Stimulated activated CD8-positive, alpha-beta memory T cell treated with anti-CD3 and anti-CD28 coated beads, Interleukin-7, amount 100 ng/mL, for 24 hours (primary cell): ENCODE results near the gene CHD1L.
"Not testable (repeated sequence)": the region's sequence is repeated elsewhere in the genome, so short reads cannot be mapped to it uniquely, and the experiment has no call there.

Experiments used
- DNase-seq: peaks from one replicate; pipeline ENCODE4 v3.0.0-alpha.2; 2020; ENCODE audit warnings: low read depth

The CHD1L gene

DNA sequence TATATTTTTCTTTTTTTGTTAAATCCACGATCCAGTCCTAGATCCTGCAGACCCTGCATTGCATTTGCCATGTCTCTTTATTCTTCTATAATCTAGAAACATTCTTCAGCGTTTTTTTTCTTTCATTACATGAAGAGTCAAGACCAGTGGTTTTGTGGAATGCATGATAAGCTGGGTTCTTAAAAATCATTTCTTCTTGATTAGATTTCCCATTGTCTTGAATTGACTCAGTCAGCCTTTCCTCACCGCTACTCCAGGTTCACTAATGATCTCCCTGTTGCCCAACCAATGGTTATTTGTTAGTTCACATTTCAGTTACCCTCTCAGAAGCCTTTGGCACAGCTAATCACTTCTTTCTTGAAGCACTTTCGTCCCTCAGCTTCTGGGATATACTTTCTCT lies 25.2 kb downstream of the CHD1L start:
- no peak for DNase-seq

DNA sequence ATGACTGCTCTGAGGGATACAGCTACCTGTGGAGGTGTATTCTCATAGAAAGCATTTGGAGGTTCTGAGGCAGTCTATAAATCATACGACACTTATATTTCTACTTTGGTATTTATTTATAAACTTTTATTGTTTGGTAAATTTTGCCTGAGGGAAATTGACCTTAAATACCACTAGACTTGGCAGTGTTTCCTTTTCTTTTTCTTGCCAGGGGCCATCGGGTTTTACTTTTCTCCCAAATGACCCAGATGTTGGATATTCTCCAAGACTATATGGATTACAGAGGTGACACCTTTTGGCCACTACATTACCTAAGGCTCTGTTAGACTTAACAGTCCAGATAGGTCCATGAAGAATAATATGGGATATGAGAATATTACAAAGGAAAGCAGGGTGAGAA lies 28.2 kb downstream of the CHD1L start:
- no peak for DNase-seq

DNA sequence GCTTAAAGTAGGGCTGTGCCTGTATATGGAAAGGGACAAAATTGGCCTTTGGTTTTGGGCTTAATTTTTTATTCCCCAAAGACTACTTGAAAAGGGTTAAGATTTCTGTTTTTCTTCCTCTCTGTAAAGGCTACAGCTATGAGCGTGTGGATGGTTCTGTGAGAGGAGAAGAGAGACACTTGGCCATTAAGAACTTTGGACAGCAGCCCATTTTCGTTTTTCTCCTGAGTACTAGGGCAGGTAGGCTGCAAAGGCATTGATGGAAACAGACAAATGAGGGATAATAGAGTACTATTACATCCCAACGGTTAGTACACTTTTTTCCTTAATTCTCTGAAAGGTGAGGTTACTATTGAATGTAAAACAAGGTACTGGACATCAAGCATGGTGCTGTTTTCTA lies 29.6 kb downstream of the CHD1L start:
- no peak for DNase-seq

DNA sequence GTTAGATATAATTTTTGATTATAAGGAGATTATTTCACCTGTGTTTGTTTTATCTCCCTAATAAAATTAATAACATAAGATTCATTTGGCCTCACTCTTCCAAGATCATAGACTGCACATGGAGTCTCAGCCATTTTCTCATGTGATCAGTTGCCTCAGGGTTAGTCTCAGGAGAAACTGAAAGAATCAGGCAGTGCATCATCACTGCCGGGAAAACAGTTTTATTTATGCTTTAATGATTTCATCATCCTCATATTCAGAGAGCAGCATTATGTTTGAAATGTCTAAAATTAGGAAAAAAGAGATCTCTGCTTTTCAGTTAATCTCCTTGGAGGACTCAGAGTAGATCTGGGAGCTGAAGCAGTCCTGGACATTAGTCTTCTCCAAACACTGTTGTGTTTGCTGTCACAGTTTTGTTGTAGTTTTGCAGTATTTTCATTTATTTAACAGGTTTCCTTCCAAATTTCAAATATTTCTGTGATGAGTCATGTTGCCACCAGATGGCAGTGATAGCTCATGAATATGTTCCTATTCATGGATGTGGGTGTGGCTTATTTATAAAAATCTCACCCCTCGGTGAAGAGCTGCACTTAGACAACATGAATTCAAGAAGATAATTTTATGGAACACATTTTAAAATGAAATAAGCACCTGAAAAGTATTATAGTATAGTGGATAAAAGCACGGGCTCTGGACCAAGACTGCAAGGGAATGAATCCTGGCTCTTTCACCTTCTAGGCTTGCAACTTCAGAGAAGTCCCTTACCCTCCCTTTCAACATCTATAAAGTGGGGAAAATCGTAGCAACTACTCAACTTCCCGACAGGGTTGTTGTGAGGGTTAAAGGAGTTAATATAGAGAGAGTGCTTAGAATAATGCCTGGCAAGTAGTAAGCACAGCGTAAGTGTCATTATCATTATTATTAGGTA lies 31.2 kb downstream of the CHD1L start:
- no peak for DNase-seq

DNA sequence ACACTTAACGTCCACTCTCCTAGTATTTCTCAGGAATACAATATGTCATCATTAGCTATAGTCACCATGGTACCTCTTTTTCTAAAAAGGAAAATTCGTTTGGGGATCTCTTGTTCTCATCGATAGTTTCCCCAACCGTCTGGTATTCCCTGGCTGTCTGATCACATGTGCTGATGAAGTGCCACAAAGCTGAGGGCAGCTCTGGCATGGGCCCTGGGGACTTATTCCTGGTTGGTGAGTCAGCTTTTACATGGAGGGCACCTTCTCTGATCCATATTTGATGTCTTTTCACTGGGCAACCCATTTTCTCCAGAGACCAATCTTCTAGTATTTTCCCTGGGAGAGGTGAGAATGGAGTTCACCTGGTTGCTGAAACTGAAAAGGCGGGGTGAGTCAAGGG lies 39.5 kb downstream of the CHD1L start:
- no peak for DNase-seq

DNA sequence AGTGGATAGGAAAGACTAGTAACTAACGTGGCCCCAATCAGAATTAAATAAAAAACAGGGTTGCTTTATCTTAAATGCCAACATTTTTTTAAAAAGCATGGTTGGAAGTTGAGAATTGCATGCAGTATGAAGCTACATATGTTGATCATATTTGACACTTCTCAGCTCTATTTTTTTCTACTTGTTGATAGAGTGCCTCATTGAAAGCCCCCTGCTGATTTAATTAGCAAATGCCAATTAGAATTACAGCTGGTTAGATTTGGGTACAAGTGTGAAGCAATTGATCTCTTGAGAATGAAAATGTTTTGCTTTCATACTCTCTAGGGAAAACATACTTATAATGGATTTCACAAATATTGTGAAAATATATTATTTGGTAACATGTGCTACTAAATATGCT lies 40.5 kb downstream of the CHD1L start:
- DNase-seq: no peak

DNA sequence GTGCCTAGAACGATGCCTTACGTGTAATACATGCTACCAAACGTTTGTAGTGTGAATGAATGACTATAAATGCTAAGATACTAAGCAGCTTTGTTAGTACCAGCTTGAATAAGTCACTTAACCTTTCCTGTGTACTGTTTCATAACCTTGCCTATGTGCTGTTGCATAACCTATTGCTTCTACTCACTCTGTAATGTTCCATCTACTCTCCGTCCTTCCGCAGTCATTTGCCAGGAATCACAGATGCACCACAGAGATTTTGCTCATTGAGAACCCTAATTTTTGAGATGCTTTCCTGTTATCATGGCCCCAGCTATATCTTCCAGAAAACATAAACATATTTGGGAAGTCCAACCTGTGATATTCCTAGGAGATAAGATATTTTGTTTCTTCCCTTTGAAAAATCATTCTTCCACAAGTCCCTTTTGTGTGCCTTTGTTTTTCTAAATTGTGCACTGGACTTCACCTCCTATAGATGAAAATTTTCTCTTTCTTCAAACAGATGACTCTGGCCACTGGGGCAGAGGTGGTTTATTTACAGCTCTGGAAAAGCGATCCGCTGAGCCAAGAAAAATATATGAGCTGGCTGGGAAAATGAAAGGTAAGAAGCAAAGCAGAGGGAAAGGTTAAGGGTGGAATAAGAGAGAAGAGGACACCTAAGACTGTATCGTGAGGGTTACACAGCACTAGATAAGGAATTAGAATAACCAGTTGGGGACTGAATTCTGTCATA lies 44.8 kb downstream of the CHD1L start:
- DNase-seq: no peak

DNA sequence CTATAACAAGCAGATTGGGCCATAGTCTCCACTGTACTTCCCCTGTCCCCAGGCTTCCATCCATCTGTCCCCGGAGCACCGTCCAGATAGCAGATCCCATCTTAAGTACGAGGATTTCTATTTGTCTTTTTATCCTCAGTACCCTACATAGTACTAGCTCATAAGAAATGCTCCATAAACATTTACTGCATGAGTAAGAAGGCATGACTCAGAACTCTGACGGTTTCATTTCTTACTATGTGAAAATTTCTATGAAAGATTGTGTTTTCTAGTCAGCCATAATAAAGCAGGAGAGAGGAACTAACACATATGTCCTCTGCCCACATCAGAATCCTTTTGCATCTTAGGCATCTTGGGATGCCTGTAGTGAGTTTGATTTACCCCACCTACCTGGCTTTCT lies 49.5 kb downstream of the CHD1L start:
- DNase-seq: no peak

DNA sequence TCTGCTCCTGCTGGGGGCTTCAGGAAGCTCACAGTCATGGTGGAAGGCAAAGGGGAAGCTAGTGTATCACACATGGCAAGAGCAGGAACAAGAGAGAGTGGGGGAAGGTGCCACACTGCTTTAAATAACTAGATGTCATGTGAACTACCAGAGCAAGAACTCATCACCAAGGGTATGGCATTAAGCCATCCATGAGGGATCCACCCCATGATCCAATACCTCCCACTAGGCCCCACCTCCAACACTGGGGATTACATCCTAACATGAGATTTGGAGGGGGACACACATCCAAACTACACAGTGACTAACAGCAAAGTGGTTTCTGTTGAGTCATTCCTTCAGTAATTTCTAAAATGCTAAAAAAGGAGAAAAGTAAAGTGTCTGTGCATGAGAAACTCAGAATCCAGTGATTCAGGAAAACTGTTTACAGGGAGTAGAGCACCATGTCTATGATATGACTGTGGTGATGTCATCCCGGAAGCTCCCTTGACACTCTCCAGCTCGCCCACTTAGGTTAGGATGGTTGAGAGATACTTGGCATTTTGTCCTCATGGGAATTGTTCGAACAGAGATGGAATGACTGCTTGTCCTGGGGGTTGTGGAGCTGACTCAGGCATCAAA lies 50.3 kb downstream of the CHD1L start:
- no peak for DNase-seq

DNA sequence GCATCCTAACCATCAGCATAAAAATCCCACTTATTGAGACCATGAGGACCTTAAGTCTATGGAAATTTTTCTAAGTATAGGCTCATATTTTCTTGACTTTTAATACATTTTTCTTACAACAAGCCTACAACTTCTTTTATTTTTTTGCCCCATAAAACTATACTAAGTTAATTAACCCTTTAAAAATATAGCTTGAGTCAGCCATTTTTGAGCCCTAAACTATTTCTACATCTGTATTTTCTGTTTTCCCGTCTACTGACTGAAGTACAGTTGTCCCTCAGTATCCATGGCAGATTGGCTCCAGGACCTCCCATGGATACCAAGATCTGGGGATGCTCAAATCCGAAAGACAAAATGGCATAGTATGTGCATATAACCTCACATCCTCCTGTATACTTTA lies 55.0 kb downstream of the CHD1L start:
- DNase-seq: no peak

DNA sequence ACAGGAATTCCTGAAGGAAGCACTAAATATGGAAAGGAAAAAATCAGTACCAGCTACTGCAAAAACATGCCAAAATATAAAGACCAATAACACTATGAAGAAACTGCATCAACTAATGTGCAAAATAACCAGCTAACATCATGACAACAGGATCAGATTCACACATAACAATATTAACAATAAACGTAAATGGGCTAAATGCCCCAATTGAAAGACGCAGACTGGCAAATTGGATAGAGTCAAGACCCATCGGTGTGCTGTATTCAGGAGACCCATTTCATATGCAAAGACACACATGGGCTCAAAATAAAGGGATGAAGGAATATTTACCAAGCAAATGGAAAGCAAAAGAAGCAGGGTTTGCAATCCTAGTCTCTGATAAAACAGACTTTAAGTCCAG lies 63.3 kb downstream of the CHD1L start:
- not testable (repeated sequence) for DNase-seq

DNA sequence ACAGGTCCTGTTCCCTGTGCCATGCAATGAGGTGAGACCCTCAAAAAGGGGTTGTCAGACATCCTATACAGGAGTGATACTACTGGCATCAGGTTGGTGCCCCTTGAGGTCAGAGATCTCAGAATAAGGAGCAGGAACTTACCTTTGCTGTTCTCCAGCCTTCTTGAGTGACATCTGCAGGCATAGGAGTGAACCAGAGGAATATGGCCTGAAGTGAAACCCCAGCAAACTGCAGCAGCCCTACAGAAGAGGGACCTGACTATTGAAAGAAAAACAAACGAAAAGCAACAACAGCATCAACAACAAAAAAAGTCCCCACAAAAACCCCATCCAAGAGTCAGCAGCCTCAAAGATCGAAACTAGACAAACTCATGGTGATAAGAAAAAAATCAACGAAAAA lies 74.5 kb downstream of the CHD1L start:
- DNase-seq: no peak

DNA sequence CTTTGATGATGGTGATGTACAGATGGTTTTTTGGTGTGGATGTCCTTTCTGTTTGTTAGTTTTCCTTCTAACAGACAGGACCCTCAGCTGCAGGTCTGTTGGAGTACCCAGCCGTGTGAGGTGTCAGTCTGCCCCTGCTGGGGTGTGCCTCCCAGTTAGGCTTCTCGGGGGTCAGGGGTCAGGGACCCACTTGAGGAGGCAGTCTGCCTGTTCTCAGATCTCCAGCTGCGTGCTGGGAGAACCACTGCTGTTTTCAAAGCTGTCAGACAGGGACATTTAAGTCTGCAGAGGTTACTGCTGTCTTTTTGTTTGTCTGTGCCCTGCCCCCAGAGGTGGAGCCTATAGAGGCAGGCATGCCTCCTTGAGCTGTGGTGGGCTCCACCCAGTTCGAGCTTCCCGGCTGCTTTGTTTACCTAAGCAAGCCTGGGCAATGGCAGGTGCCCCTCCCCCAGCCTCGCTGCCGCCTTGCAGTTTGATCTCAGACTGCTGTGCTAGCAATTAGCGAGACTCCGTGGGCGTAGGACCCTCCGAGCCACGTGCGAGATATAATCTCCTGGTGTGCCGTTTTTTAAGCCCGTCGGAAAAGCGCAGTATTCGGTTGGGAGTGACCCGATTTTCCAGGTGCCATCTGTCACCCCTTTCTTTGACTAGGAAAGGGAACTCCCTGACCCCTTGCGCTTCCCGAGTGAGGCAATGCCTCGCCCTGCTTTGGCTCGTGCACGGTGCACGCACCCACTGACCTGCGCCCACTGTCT lies 84.6 kb downstream of the CHD1L start:
- DNase-seq: not testable (repeated sequence)

DNA sequence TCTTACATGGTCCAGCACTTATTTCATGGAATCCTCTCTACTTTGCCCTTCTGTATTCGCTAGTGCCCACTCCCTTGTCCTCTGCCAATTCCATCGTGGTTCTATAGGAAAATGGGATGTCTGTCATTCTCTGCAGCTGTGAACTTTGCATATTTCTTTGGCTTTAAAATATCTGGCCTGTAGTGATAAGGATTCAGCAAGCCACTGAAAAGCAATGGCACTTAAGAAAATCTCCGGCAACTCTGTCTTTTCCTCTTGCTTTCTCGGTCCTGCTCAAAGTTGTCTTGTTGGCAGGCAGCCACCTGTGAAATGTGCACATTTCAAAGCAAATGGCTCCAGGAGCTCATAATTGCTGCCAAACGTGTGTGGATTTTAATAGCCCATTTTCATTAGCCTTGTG lies 91.8 kb downstream of the CHD1L start:
- no peak for DNase-seq

DNA sequence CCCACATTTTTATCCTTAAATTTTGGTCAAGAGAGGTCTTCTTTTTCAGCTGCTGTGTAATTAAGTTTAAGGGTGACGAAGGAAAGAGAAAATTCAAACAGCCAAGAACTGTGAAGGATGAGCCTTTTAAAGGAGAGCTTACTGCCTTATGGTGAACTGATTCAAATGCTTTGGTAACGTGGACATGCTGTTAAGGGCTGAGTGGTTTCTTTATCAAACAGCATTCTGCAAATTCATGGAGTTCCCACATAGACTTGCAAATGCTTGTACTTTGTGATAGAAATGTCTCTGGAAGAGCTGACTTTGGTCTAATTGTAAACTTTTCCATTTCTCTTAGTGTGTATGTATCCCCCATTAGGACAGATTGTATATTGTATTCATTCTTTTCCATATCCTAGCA lies 93.8 kb downstream of the CHD1L start:
- no peak for DNase-seq

DNA sequence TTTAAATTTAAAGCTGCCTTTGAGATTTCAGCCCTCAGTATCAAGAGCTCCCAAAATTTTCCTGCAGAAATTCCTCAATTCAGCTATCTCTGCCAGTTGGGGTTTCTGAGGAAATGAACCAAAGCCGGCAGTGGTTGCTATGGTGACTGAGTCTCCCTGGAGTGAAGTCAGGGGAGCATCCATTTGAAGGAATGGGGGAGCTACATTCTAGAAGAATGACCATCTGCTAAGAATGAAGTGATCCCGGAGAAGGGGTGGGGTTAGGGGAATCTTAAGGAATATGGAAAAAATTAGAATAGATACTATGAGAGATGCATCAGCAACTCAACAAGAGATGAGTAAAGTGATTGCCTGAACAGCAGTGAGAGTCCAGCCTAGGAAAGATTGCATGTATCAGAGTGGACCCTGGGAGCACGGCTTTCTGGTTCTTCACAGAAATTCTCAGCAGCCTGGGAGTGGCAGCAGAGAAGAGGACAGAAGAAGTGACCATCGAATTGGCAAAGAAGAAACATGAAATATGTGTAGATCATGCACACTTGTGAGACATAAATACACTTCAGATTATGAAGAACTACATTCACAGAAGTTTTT lies 94.7 kb downstream of the CHD1L start:
- DNase-seq: no peak

DNA sequence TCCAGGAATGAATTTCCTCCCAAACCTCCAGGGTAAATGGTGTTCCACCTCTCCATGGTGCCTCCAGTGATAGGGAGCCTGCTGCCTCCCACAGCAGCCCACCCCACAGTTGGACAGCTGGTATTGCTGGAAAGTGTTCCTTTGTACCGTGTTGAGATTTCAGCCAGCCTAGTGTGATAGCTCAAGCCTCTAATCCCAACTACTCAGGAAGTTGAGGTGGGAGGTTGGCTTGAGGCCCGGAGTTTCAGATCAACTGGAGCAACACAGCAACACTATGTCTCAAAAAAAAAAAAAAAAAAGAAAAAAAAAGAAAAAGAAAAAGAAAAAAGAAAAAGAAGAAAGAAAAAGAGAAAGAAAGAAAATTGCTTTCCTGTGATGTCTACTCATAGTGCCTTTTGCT lies 96.1 kb downstream of the CHD1L start:
- no peak for DNase-seq

DNA sequence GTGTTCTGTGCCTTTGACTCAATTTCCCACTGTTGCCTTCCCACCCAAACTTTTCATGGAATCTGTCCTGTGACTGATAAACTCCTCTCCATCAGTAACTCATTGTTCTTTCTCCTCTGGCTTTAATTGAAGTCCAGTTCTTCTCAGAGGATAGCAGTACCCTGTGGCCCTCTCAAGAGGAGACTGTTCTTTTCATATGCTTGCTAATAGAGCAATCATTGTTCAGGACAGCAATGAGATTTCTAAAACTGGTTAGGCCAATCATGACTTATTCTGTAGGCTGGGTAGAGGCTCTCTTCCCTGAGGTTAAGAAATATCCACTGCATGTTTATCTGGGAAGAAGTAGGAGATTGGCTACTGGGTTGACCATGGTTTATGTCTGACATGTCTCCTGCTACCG lies 98.8 kb downstream of the CHD1L start:
- no peak for DNase-seq
